GM12878 (cell line): ENCODE results near the gene DDX52. TPM values are rescaled to one million over a fixed set of nuclear protein-coding genes. Genes with fewer than 3 reads are reported as not detected.

Experiments
- ATAC-seq: fragments of 200-7000 bp; cut with Tn5 transposase; 3 replicates; pipeline ENCODE4 v1.9.1; 2020; ENCODE audit warnings: mild to moderate bottlenecking, moderate library complexity
- BruUV-seq: library from RNA; stranded (reverse); fragments of 400-500 nt; replicated peaks from 2 replicates; lab custom pipeline; 2021; lab: Mats Ljungman, UMichigan
- CTCF ChIA-PET: fragments of 300-600 bp; sonication (Branson Sonifier 250); formaldehyde crosslinking; extraction: SDS; loops from one replicate; lab custom pipeline; 2021; ENCODE audit warnings: inconsistent platforms; lab: Yijun Ruan, JAX
- POLR2A ChIA-PET: fragments of 350-600 bp; formaldehyde crosslinking; extraction: SDS; loops from one replicate; lab custom pipeline; 2021; ENCODE audit warnings: inconsistent platforms; lab: Charles Lee
- RAD21 ChIA-PET: fragments of 300-600 bp; sonication (Branson Sonifier 250); formaldehyde crosslinking; loops from one replicate; lab custom pipeline; 2023; ENCODE audit warnings: antibody characterized with exemption; ENCODE audit not compliant: unreplicated experiment; lab: Charles Lee
- SMC1A ChIA-PET: fragments of 300-600 bp; sonication (Branson Sonifier 250); formaldehyde crosslinking; loops from one replicate; lab custom pipeline; 2023; ENCODE audit not compliant: unreplicated experiment, uncharacterized antibody; lab: Charles Lee
- DNase-seq: peaks from one replicate; pipeline ENCODE4 v3.0.0-alpha.2; 2011; ENCODE audit warnings: low read depth, low spot score
- FAIRE-seq: peaks from 3 replicates; lab custom pipeline; 2011; peaks lifted over from hg19 to GRCh38; lab: Jason Lieb, UNC
- H2AFZ ChIP-seq: 2 replicates; pipeline ENCODE4 v1.6.0; 2011; ENCODE audit warnings: low read depth, low read length, control low read depth; ENCODE audit not compliant: control insufficient read depth
- H3K27ac ChIP-seq: 2 replicates; pipeline ENCODE4 v1.5.1; 2011; ENCODE audit warnings: control low read depth; ENCODE audit not compliant: control insufficient read depth, insufficient read depth
- H3K27me3 ChIP-seq, 2 experiments: replicated peaks in 1 of 2; 2 replicates each; pipeline versions ENCODE4 v1.6.0 to v1.6.1; 2011; ENCODE audit warnings: low read length in 1 of 2; ENCODE audit not compliant: control insufficient read depth in 2 of 2, insufficient read depth in 2 of 2
- H3K36me3 ChIP-seq, 2 experiments: 2 replicates each; pipeline ENCODE4 v1.5.1; 2011; ENCODE audit warnings: low read length in 1 of 2; ENCODE audit not compliant: control insufficient read depth in 2 of 2, insufficient read depth in 2 of 2
- H3K4me1 ChIP-seq: 2 replicates; pipeline ENCODE4 v1.6.1; 2011; ENCODE audit warnings: mild to moderate bottlenecking, low read length, moderate library complexity, mixed read lengths; ENCODE audit not compliant: control insufficient read depth, insufficient read depth
- H3K4me2 ChIP-seq: 2 replicates; pipeline ENCODE4 v1.6.0; 2011; ENCODE audit warnings: control low read depth; ENCODE audit not compliant: control insufficient read depth, insufficient read depth
- H3K4me3 ChIP-seq: fragments of 200-600 bp; sonication (generic); 2 replicates; pipeline ENCODE4 v1.5.1; 2016
- H3K79me2 ChIP-seq: 2 replicates; pipeline ENCODE4 v1.6.0; 2011; ENCODE audit warnings: low read length; ENCODE audit not compliant: control insufficient read depth, insufficient read depth
- H3K9ac ChIP-seq: 2 replicates; pipeline ENCODE4 v1.8.0; 2011; ENCODE audit warnings: low read length, control low read depth, mixed read lengths; ENCODE audit not compliant: control insufficient read depth, insufficient read depth
- H3K9me3 ChIP-seq: replicated peaks from 3 replicates; pipeline ENCODE4 v1.5.1; 2011; ENCODE audit warnings: mild to moderate bottlenecking, low read length; ENCODE audit not compliant: control insufficient read depth, insufficient read depth
- H4K20me1 ChIP-seq: 2 replicates; pipeline ENCODE4 v1.6.0; 2011; ENCODE audit not compliant: control insufficient read depth, insufficient read depth
- CBFB ChIP-seq: IDR thresholded peaks from 2 replicates; pipeline ENCODE4 v1.6.1; 2016; ENCODE audit warnings: antibody characterized with exemption, low read depth
- RUNX3 ChIP-seq: IDR thresholded peaks from 2 replicates; pipeline ENCODE4 v1.6.1; 2012; ENCODE audit warnings: low read length, inconsistent platforms
- TAF1 ChIP-seq: IDR thresholded peaks from 2 replicates; pipeline ENCODE4 v1.6.1; 2011; ENCODE audit warnings: mild to moderate bottlenecking, low read depth, low read length, borderline replicate concordance
- TBL1XR1 ChIP-seq: IDR thresholded peaks from 2 replicates; pipeline ENCODE4 v1.6.1; 2012; ENCODE audit warnings: low read depth, low read length, improper control_type of control experiment
- TCF12 ChIP-seq: IDR thresholded peaks from 2 replicates; pipeline ENCODE4 v1.6.1; 2011; ENCODE audit warnings: low read depth, mild to moderate bottlenecking, low read length
- WGBS: methylation state at CpG from one replicate; pipeline ENCODE4 v1.1.6; 2016; ENCODE audit warnings: low lambda C conversion rate; ENCODE audit not compliant: insufficient replicate concordance, insufficient coverage; ENCODE audit errors: missing lambda C conversion rate; 5-methylcytosine and 5-hydroxymethylcytosine counted together
- in situ Hi-C: fragments of 300-500 bp; cut with MboI; formaldehyde crosslinking; loops from 9 replicates; pipeline ENCODE4 v1.14.3; 2018; ENCODE audit warnings: mixed read lengths
- intact Hi-C: fragments of 100-400 bp; cut with micrococcal nuclease; formaldehyde crosslinking; loops from one replicate; pipeline ENCODE4 v1.14.2; 2022; ENCODE audit not compliant: unreplicated experiment
- polyA plus RNA-seq, 11 experiments: library from polyadenylated mRNA; depleted of rRNA in 4 of 11; unstranded in 6 of 11; stranded (reverse) in 5 of 11; fragments of >200 nt; fragmentation: Nextera tagmentation in 4 of 11; fragmentation: Illumina TruSeq in 1 of 11; extraction: Ambion mirVana in 4 of 11; extraction: Trizol in 1 of 11; gene quantifications; 1 replicate in 1 of 11; 2 replicates in 10 of 11; pipeline versions ENCODE4 v1.2.1 to v1.2.3, GENCODE V29; 2011 to 2016; ENCODE audit warnings: inconsistent platforms in 2 of 11, missing spikeins in 2 of 11, low read depth in 1 of 11
- total RNA-seq, 4 experiments: library from RNA; depleted of rRNA in 3 of 4; stranded (reverse); fragments of >200 nt in 3 of 4; fragmentation: Illumina TruSeq in 1 of 4; extraction: Trizol in 1 of 4; gene quantifications; 2 replicates each; pipeline versions ENCODE4 v1.2.1 to v1.2.3, GENCODE V29; 2013 to 2021
- TF ChIP-seq, protein P1 (sequence below): IDR thresholded peaks from 2 replicates; pipeline ENCODE4 v1.6.1; 2011; ENCODE audit warnings: low read depth, mild to moderate bottlenecking, low read length, moderate library complexity, borderline replicate concordance; ENCODE audit errors: extremely low read depth
- TF ChIP-seq, protein P2 (sequence below): IDR thresholded peaks from 2 replicates; pipeline ENCODE4 v1.6.1; 2012; ENCODE audit warnings: mild to moderate bottlenecking, low read depth, low read length

The DDX52 gene
- total and polyA plus RNA-seq, 10 of the 15 experiments (the other 5 are each of a cell fraction or from before 2014, with no cell fraction given): 14.8 to 49.7 (median 26.3) TPM

DNA sequence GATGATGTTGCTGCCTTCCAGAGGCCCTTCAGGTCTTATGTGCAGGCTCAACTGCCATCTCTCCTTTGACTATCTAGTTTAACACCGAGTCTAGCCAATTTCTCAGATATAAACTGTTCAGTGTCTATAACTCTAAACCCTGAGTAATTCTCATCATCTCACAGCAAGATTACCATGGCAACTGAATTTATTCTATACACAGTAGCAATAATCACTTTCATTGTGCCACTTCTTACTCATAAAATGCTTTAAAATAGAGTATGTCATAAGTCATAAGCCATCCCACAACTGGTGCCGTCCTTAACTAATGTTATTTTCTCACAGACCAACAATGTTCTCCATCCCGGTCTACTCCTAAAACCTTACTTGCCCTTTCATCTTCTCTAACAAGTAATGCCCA, 79.0 kb downstream of the DDX52 start:
- FAIRE-seq (no peak), DNase-seq (no peak), ATAC-seq (no peak)
- Histone ChIP-seq H3K4me1 (no peaks in the 10 kb centered on the region), H3K27me3 (no peaks in the 10 kb centered on the region), H3K27ac (no peak overlapping the region), H2AFZ (no peak overlapping the region), H4K20me1 (no peaks in the 10 kb centered on the region), H3K79me2 (no peaks in the 10 kb centered on the region), H3K9me3 (no peaks in the 10 kb centered on the region), H3K9ac (no peak overlapping the region), H3K4me3 (no peak overlapping the region), H3K4me2 (no peak overlapping the region), H3K36me3 (peaks cover 0 to 34% of the 10 kb centered on the region in 2 experiments)
- SMC1A ChIA-PET: no interaction called here
- RAD21 ChIA-PET: no interaction called here
- BruUV-seq: TSS peak; percentile 23
- WGBS: 96% methylated on average over 3 of the region's 3 CpGs
- POLR2A ChIA-PET: no interaction called here
- CTCF ChIA-PET: no interaction called here
- no peak for TF ChIP-seq CBFB
- TF ChIP-seq, protein P1, sequence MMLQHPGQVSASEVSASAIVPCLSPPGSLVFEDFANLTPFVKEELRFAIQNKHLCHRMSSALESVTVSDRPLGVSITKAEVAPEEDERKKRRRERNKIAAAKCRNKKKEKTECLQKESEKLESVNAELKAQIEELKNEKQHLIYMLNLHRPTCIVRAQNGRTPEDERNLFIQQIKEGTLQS: no peak
- TF ChIP-seq TBL1XR1: no peak
- TF ChIP-seq TAF1: no peak
- TF ChIP-seq, protein P2, sequence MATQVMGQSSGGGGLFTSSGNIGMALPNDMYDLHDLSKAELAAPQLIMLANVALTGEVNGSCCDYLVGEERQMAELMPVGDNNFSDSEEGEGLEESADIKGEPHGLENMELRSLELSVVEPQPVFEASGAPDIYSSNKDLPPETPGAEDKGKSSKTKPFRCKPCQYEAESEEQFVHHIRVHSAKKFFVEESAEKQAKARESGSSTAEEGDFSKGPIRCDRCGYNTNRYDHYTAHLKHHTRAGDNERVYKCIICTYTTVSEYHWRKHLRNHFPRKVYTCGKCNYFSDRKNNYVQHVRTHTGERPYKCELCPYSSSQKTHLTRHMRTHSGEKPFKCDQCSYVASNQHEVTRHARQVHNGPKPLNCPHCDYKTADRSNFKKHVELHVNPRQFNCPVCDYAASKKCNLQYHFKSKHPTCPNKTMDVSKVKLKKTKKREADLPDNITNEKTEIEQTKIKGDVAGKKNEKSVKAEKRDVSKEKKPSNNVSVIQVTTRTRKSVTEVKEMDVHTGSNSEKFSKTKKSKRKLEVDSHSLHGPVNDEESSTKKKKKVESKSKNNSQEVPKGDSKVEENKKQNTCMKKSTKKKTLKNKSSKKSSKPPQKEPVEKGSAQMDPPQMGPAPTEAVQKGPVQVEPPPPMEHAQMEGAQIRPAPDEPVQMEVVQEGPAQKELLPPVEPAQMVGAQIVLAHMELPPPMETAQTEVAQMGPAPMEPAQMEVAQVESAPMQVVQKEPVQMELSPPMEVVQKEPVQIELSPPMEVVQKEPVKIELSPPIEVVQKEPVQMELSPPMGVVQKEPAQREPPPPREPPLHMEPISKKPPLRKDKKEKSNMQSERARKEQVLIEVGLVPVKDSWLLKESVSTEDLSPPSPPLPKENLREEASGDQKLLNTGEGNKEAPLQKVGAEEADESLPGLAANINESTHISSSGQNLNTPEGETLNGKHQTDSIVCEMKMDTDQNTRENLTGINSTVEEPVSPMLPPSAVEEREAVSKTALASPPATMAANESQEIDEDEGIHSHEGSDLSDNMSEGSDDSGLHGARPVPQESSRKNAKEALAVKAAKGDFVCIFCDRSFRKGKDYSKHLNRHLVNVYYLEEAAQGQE: no peak
- TF ChIP-seq RUNX3: no peak
- no peak for TF ChIP-seq TCF12
- intact Hi-C loops: no loop called here
- in situ Hi-C loops: loop anchor here (5.0 kb wide), 1 partner anchor 48 kb away; no protein-coding TSS in a partner anchor
